Measurements from ENCODE around the gene OPCML.

OPCML gene

DNA sequence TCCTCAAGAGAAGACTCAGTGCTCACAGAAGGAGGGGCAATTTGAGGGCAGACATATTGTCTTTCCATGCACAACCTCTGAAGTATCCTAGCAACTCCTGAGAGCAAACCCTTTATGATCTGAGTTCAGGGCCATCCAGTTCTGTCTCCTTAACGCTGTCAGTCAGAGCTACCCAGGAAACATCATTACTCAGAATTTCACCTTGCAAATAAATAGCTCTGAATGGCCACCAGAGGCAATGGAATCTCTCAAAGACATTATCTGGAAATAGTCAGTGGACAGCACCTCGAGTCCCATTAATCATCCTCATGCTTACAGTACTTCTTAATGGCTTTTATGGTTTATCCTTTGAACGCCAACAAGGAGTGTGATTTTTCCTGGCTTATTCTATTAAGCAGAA lies 656.1 kb downstream of the OPCML start:
- Histone ChIP-seq H3K4me1 (ENCODE audit: control insufficient read depth in 1 of 2, insufficient read depth in 2 of 2, low read length in 2 of 2) (no peaks in the 10 kb centered on the region), H3K9me3 (ENCODE audit: control insufficient read depth in 1 of 2, low read length in 2 of 2) (no peaks in the 10 kb centered on the region)

GRCh38 chr11:132874638-132875037 lies 657.7 kb downstream of the OPCML start:
- Histone ChIP-seq H3K9ac (ENCODE audit: low read depth in 1 of 2, low read length in 2 of 2) (no peak overlapping the region), H3K9me3 (ENCODE audit: control insufficient read depth in 1 of 2, low read length in 2 of 2) (no peaks in the 10 kb centered on the region), H3K4me3 (ENCODE audit: low read depth in 1 of 2, low read length in 2 of 2) (no peak overlapping the region), H3K27me3 (ENCODE audit: control insufficient read depth in 1 of 2, insufficient read depth in 2 of 2, low read length in 2 of 2) (no peaks in the 10 kb centered on the region), H3K4me1 (ENCODE audit: control insufficient read depth in 1 of 2, insufficient read depth in 2 of 2, low read length in 2 of 2) (no peaks in the 10 kb centered on the region), H3K36me3 (ENCODE audit: control insufficient read depth in 1 of 2, insufficient read depth in 2 of 2, low read length in 2 of 2) (no peaks in the 10 kb centered on the region), H3K27ac (ENCODE audit: low read depth, low read length) (no peak overlapping the region)

More for the DNA sequence above, 656.1 kb downstream of the OPCML start:
- Histone ChIP-seq H3K27ac (ENCODE audit: low read depth, low read length) (no peak overlapping the region), H3K36me3 (ENCODE audit: control insufficient read depth in 1 of 2, insufficient read depth in 2 of 2, low read length in 2 of 2) (no peaks in the 10 kb centered on the region), H3K9ac (ENCODE audit: low read depth in 1 of 2, low read length in 2 of 2) (no peak overlapping the region), H3K4me3 (ENCODE audit: low read depth in 1 of 2, low read length in 2 of 2) (no peak overlapping the region), H3K27me3 (ENCODE audit: control insufficient read depth in 1 of 2, insufficient read depth in 2 of 2, low read length in 2 of 2) (no peaks in the 10 kb centered on the region)

GRCh38 chr11:132873841-132874240 lies 658.5 kb downstream of the OPCML start:
- no peaks in the 10 kb centered on the region for H3K36me3 ChIP-seq (ENCODE audit: control insufficient read depth in 1 of 2, insufficient read depth in 2 of 2, low read length in 2 of 2)
- no peaks in the 10 kb centered on the region for H3K9me3 ChIP-seq (ENCODE audit: control insufficient read depth in 1 of 2, low read length in 2 of 2)
- H3K27ac ChIP-seq (ENCODE audit: low read depth, low read length), result no peak overlapping the region
- no peaks in the 10 kb centered on the region for H3K27me3 ChIP-seq (ENCODE audit: control insufficient read depth in 1 of 2, insufficient read depth in 2 of 2, low read length in 2 of 2)
- no peak overlapping the region for H3K9ac ChIP-seq (ENCODE audit: low read depth in 1 of 2, low read length in 2 of 2)
- no peaks in the 10 kb centered on the region for H3K4me1 ChIP-seq (ENCODE audit: control insufficient read depth in 1 of 2, insufficient read depth in 2 of 2, low read length in 2 of 2)
- no peak overlapping the region for H3K4me3 ChIP-seq (ENCODE audit: low read depth in 1 of 2, low read length in 2 of 2)

DNA sequence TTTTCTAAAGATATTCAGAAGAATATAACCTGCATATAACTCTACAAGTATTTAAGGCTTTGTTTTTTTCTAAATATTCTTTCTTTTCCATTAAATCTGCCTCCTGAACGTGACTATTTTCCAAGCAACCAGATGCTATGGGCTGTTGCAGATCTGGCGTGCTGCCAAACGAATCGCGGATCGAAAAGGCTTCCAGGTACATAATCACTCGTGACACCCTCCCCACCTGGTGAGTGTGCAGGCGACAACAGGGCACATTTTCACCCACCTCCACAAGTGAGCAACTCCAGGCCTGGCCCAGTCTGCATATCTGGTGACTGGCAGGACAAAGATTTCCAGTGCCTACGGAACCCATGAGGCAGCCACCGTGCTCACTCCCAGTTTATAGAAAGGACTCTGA lies 660.1 kb downstream of the OPCML start:
- no peaks in the 10 kb centered on the region for H3K4me1 ChIP-seq (ENCODE audit: control insufficient read depth in 1 of 2, insufficient read depth in 2 of 2, low read length in 2 of 2)
- H3K4me3 ChIP-seq (ENCODE audit: low read depth in 1 of 2, low read length in 2 of 2), result no peak overlapping the region
- H3K27me3 ChIP-seq (ENCODE audit: control insufficient read depth in 1 of 2, insufficient read depth in 2 of 2, low read length in 2 of 2), result no peaks in the 10 kb centered on the region
- no peaks in the 10 kb centered on the region for H3K36me3 ChIP-seq (ENCODE audit: control insufficient read depth in 1 of 2, insufficient read depth in 2 of 2, low read length in 2 of 2)
- no peak overlapping the region for H3K9ac ChIP-seq (ENCODE audit: low read depth in 1 of 2, low read length in 2 of 2)
- no peaks in the 10 kb centered on the region for H3K9me3 ChIP-seq (ENCODE audit: control insufficient read depth in 1 of 2, low read length in 2 of 2)
- H3K27ac ChIP-seq (ENCODE audit: low read depth, low read length), result no peak overlapping the region

GRCh38 chr11:132866783-132867545 lies 665.3 kb downstream of the OPCML start:
- Histone ChIP-seq H3K4me1 (ENCODE audit: control insufficient read depth in 1 of 2, insufficient read depth in 2 of 2, low read length in 2 of 2) (no peaks in the 10 kb centered on the region), H3K27ac (ENCODE audit: low read depth, low read length) (no peak overlapping the region), H3K9ac (ENCODE audit: low read depth in 1 of 2, low read length in 2 of 2) (no peak overlapping the region), H3K4me3 (ENCODE audit: low read depth in 1 of 2, low read length in 2 of 2) (no peak overlapping the region), H3K36me3 (ENCODE audit: control insufficient read depth in 1 of 2, insufficient read depth in 2 of 2, low read length in 2 of 2) (no peaks in the 10 kb centered on the region), H3K27me3 (ENCODE audit: control insufficient read depth in 1 of 2, insufficient read depth in 2 of 2, low read length in 2 of 2) (no peaks in the 10 kb centered on the region), H3K9me3 (ENCODE audit: control insufficient read depth in 1 of 2, low read length in 2 of 2) (no peaks in the 10 kb centered on the region)

DNA sequence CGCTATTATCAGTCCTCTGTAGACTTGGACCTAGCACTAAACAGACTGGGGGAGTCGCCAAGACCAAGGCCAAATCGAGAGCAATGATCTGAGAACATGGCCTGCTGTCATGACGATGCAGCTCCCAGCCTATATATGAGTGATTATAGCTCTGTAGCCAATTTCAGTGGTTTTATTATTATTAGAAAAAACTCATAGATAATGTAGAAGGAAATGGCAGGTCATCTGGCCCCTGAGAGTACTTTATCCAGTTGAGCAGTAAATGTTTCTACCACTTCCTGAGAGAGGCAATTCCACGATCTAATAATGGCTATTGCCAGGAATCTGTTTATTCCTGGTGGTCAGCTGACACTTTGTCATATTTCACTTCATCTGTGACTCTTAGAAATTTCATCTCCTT lies 666.7 kb downstream of the OPCML start:
- Histone ChIP-seq H3K27me3 (ENCODE audit: control insufficient read depth in 1 of 2, insufficient read depth in 2 of 2, low read length in 2 of 2) (no peaks in the 10 kb centered on the region), H3K27ac (ENCODE audit: low read depth, low read length) (no peak overlapping the region), H3K4me1 (ENCODE audit: control insufficient read depth in 1 of 2, insufficient read depth in 2 of 2, low read length in 2 of 2) (no peaks in the 10 kb centered on the region), H3K36me3 (ENCODE audit: control insufficient read depth in 1 of 2, insufficient read depth in 2 of 2, low read length in 2 of 2) (no peaks in the 10 kb centered on the region), H3K9me3 (ENCODE audit: control insufficient read depth in 1 of 2, low read length in 2 of 2) (no peaks in the 10 kb centered on the region), H3K4me3 (ENCODE audit: low read depth in 1 of 2, low read length in 2 of 2) (no peak overlapping the region), H3K9ac (ENCODE audit: low read depth in 1 of 2, low read length in 2 of 2) (no peak overlapping the region)

GRCh38 chr11:132864811-132865576 lies 667.3 kb downstream of the OPCML start:
- no peaks in the 10 kb centered on the region for H3K9me3 ChIP-seq (ENCODE audit: control insufficient read depth in 1 of 2, low read length in 2 of 2)
- H3K9ac ChIP-seq (ENCODE audit: low read depth in 1 of 2, low read length in 2 of 2), result no peak overlapping the region
- no peaks in the 10 kb centered on the region for H3K27me3 ChIP-seq (ENCODE audit: control insufficient read depth in 1 of 2, insufficient read depth in 2 of 2, low read length in 2 of 2)
- H3K4me1 ChIP-seq (ENCODE audit: control insufficient read depth in 1 of 2, insufficient read depth in 2 of 2, low read length in 2 of 2), result no peaks in the 10 kb centered on the region
- no peaks in the 10 kb centered on the region for H3K36me3 ChIP-seq (ENCODE audit: control insufficient read depth in 1 of 2, insufficient read depth in 2 of 2, low read length in 2 of 2)
- no peak overlapping the region for H3K27ac ChIP-seq (ENCODE audit: low read depth, low read length)
- H3K4me3 ChIP-seq (ENCODE audit: low read depth in 1 of 2, low read length in 2 of 2), result no peak overlapping the region

- H3K27me3 ChIP-seq (ENCODE audit: control insufficient read depth in 1 of 2, insufficient read depth in 2 of 2, low read length in 2 of 2), result no peaks in the 10 kb centered on the region
- H3K4me3 ChIP-seq (ENCODE audit: low read depth in 1 of 2, low read length in 2 of 2), result no peak overlapping the region
- H3K4me1 ChIP-seq (ENCODE audit: control insufficient read depth in 1 of 2, insufficient read depth in 2 of 2, low read length in 2 of 2), result no peaks in the 10 kb centered on the region
- H3K9me3 ChIP-seq (ENCODE audit: control insufficient read depth in 1 of 2, low read length in 2 of 2), result no peaks in the 10 kb centered on the region
- H3K36me3 ChIP-seq (ENCODE audit: control insufficient read depth in 1 of 2, insufficient read depth in 2 of 2, low read length in 2 of 2), result no peaks in the 10 kb centered on the region
- H3K9ac ChIP-seq (ENCODE audit: low read depth in 1 of 2, low read length in 2 of 2), result no peak overlapping the region
- no peak overlapping the region for H3K27ac ChIP-seq (ENCODE audit: low read depth, low read length)
These were observed 669.4 kb downstream of the OPCML start for GRCh38 chr11:132862933-132863332.

DNA sequence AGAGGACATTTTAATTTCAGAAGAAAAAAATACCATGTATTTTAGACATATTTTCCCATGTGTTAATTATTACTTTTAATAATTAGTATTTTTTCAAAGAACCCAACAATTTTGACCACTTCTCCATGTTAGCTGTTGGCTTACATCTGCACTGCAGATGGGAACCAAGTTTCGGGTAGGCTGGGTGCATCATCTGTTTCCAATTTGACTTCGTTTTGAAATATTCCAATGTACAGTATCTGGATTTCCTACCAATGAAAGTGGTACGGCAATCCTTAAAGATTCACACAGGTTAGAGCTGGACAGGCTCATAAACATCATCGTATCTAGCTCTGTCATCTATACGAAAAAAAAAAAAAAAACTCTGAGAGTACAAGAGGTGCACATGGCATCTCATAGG lies 670.2 kb downstream of the OPCML start:
- Histone ChIP-seq H3K4me1 (ENCODE audit: control insufficient read depth in 1 of 2, insufficient read depth in 2 of 2, low read length in 2 of 2) (no peaks in the 10 kb centered on the region), H3K9me3 (ENCODE audit: control insufficient read depth in 1 of 2, low read length in 2 of 2) (no peaks in the 10 kb centered on the region), H3K4me3 (ENCODE audit: low read depth in 1 of 2, low read length in 2 of 2) (no peak overlapping the region), H3K9ac (ENCODE audit: low read depth in 1 of 2, low read length in 2 of 2) (no peak overlapping the region), H3K27ac (ENCODE audit: low read depth, low read length) (no peak overlapping the region), H3K36me3 (ENCODE audit: control insufficient read depth in 1 of 2, insufficient read depth in 2 of 2, low read length in 2 of 2) (no peaks in the 10 kb centered on the region), H3K27me3 (ENCODE audit: control insufficient read depth in 1 of 2, insufficient read depth in 2 of 2, low read length in 2 of 2) (no peaks in the 10 kb centered on the region)

- no peaks in the 10 kb centered on the region for H3K4me1 ChIP-seq (ENCODE audit: control insufficient read depth in 1 of 2, insufficient read depth in 2 of 2, low read length in 2 of 2)
- H3K4me3 ChIP-seq (ENCODE audit: low read depth in 1 of 2, low read length in 2 of 2), result no peak overlapping the region
- H3K9ac ChIP-seq (ENCODE audit: low read depth in 1 of 2, low read length in 2 of 2), result no peak overlapping the region
- no peaks in the 10 kb centered on the region for H3K27me3 ChIP-seq (ENCODE audit: control insufficient read depth in 1 of 2, insufficient read depth in 2 of 2, low read length in 2 of 2)
- no peaks in the 10 kb centered on the region for H3K9me3 ChIP-seq (ENCODE audit: control insufficient read depth in 1 of 2, low read length in 2 of 2)
- H3K27ac ChIP-seq (ENCODE audit: low read depth, low read length), result no peak overlapping the region
- H3K36me3 ChIP-seq (ENCODE audit: control insufficient read depth in 1 of 2, insufficient read depth in 2 of 2, low read length in 2 of 2), result no peaks in the 10 kb centered on the region
These were observed 673.0 kb downstream of the OPCML start for GRCh38 chr11:132859306-132859705.
